Spleen (tissue), 7 donors: Measurements from ENCODE around the gene PDILT.

Experiments
- CTCF ChIP-seq, 11 experiments: fragments of 200-600 bp in 7 of 11; fragments of 450-650 bp in 4 of 11; sonication (generic) in 4 of 11; IDR thresholded peaks in 8 of 11; conservative IDR thresholded peaks in 3 of 11; 1 replicate in 7 of 11; 2 replicates in 4 of 11; pipeline versions ENCODE4 v1.4.0 to v1.8.0; 2016 to 2021; ENCODE audit warnings: antibody characterized with exemption in 11 of 11, inconsistent platforms in 4 of 11, mild to moderate bottlenecking in 1 of 11
- POLR2AphosphoS5 ChIP-seq, 3 donors: sonication (generic); formaldehyde crosslinking; IDR thresholded peaks; one replicate each; pipeline ENCODE4 v1.5.1; 2017; ENCODE audit warnings: antibody characterized with exemption in 3 of 3
- donor health status: DM: no; HTN: no; CAD: no; lungs with moderate emphysema.
- donor health status: DM: no; HTN: no; CAD: no.
- donor health status: DM: no; HTN: no; CAD: no.

- no peak for TF ChIP-seq POLR2AphosphoS5 (IDR thresholded peaks at IDR 0.05)
- no peak for TF ChIP-seq CTCF (IDR thresholded peaks at IDR 0.05 in 8 of 11, conservative IDR thresholded peaks at IDR 0.05 in 3 of 11)
Observed at GRCh38 chr16:20372701-20373100, 31.8 kb downstream of the PDILT start.
